MCF 10A (cell line): Measurements from ENCODE around the gene DRC1. TPM values are rescaled to one million over a fixed set of nuclear protein-coding genes. Genes with fewer than 3 reads are reported as not detected.

Source experiments
- BruUV-seq: library from RNA; stranded (reverse); fragments of 400-500 nt; replicated peaks from 2 replicates; lab custom pipeline; 2021; lab: Mats Ljungman, UMichigan
- CTCF ChIA-PET: fragments of 300-600 bp; sonication (Branson Sonifier 250); formaldehyde crosslinking; extraction: SDS; loops from one replicate; lab custom pipeline; 2021; ENCODE audit warnings: antibody characterized with exemption, inconsistent platforms; lab: Yijun Ruan, JAX
- POLR2A ChIA-PET: fragments of 300-600, 350-650 bp; sonication (Branson Sonifier 250); formaldehyde crosslinking; extraction: SDS; loops from one replicate; lab custom pipeline; 2020; ENCODE audit warnings: antibody characterized with exemption, inconsistent platforms; lab: Yijun Ruan, JAX
- DNase-seq: peaks from one replicate; pipeline ENCODE4 v3.0.0-alpha.2; 2018; ENCODE audit not compliant: unreplicated experiment
- H3K27ac Mint-ChIP-seq: one replicate; pipeline ENCODE4 v1.8.0; 2022; ENCODE audit warnings: mild to moderate bottlenecking, low read depth, mixed read lengths; ENCODE audit not compliant: unreplicated experiment
- H3K27me3 Mint-ChIP-seq: one replicate; pipeline ENCODE4 v1.8.0; 2022; ENCODE audit warnings: mixed read lengths; ENCODE audit not compliant: insufficient read depth, unreplicated experiment
- H3K36me3 Mint-ChIP-seq: one replicate; pipeline ENCODE4 v1.8.0; 2022; ENCODE audit warnings: mild to moderate bottlenecking, moderate library complexity, mixed read lengths; ENCODE audit not compliant: insufficient read depth, unreplicated experiment
- H3K4me1 Mint-ChIP-seq: one replicate; pipeline ENCODE4 v1.8.0; 2022; ENCODE audit warnings: mixed read lengths; ENCODE audit not compliant: insufficient read depth, unreplicated experiment
- H3K4me3 Mint-ChIP-seq: one replicate; pipeline ENCODE4 v1.8.0; 2022; ENCODE audit warnings: mild to moderate bottlenecking, moderate library complexity, mixed read lengths; ENCODE audit not compliant: unreplicated experiment
- H3K9me3 Mint-ChIP-seq: one replicate; pipeline ENCODE4 v1.8.0; 2022; ENCODE audit warnings: mixed read lengths; ENCODE audit not compliant: unreplicated experiment
- CTCF ChIP-seq: fragments of 200-600 bp; IDR thresholded peaks from one replicate; pipeline ENCODE4 v1.8.0; 2022; ENCODE audit warnings: antibody characterized with exemption, mild to moderate bottlenecking; ENCODE audit not compliant: unreplicated experiment
- intact Hi-C: fragments of 100-400 bp; cut with micrococcal nuclease; formaldehyde crosslinking; loops from 2 replicates; pipeline ENCODE4 v1.14.1; 2022
- total RNA-seq: library from RNA; stranded (reverse); gene quantifications from 2 replicates; pipeline ENCODE4 v1.2.3, GENCODE V29; 2022

DRC1 gene
- total RNA-seq, 1 experiment from 2014 or later = not detected

- intact Hi-C loops = loop anchor here (5.0 kb wide), 2 partner anchors 132 to 222 kb away; partner anchors contain the start of genes HADHA and HADHB
- H3K4me1 Mint-ChIP-seq = no peaks in the 10 kb centered on the region
- H3K27ac Mint-ChIP-seq = no peak overlapping the region
- no peaks in the 10 kb centered on the region for H3K27me3 Mint-ChIP-seq
- CTCF ChIA-PET = no interaction called here
- BruUV-seq = no TSS peak
- H3K9me3 Mint-ChIP-seq = no peaks in the 10 kb centered on the region
- no peak for TF ChIP-seq CTCF
- no peak overlapping the region for H3K4me3 Mint-ChIP-seq
- H3K36me3 Mint-ChIP-seq = no peaks in the 10 kb centered on the region
- POLR2A ChIA-PET = no interaction called here
- DNase-seq = no peak
Observed at GRCh38 chr2:26464390-26465265, 62.9 kb downstream of the DRC1 start.

DNA sequence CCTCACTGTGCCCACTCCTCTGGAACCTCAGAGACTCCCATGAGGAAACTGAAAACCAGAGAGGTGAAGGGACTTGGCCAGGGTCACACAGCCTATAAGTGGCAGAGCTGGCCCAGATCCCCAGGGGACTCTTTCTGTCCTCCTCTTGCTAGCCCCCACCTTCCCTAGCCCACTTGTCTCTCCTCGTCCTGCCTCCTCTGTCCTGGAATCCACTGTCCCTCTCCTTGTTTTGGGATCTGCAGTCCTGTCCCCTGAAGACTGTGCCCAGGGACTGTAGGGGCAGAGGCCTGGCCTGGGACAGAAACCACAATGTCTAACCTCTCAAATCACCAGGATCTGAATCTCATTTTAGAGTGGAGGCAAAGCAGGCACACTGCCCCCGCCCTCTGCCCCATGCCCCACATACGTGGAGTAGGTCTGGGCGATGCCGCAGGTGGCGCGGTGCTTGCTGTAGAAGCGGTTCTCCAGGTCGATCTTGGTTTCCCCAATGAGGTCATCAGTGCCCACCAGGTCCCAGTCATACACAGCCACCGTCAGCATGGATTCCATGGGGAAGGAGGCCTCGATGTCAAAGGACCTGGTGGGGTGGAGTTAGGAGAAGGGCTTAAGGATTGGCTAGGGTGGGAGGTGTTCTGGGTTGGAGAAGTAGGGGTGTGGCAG lies 63.7 kb downstream of the DRC1 start:
- BruUV-seq = no TSS peak
- POLR2A ChIA-PET = no interaction called here
- no peaks in the 10 kb centered on the region for H3K27me3 Mint-ChIP-seq
- no peak overlapping the region for H3K27ac Mint-ChIP-seq
- H3K4me3 Mint-ChIP-seq = no peak overlapping the region
- no peak for DNase-seq
- intact Hi-C loops = loop anchor here (5.0 kb wide), 2 partner anchors 133 to 223 kb away; partner anchors contain the start of genes HADHA and HADHB
- H3K36me3 Mint-ChIP-seq = no peaks in the 10 kb centered on the region
- H3K9me3 Mint-ChIP-seq = no peaks in the 10 kb centered on the region
- CTCF ChIA-PET = no interaction called here
- no peaks in the 10 kb centered on the region for H3K4me1 Mint-ChIP-seq
- TF ChIP-seq CTCF = no peak

DNA sequence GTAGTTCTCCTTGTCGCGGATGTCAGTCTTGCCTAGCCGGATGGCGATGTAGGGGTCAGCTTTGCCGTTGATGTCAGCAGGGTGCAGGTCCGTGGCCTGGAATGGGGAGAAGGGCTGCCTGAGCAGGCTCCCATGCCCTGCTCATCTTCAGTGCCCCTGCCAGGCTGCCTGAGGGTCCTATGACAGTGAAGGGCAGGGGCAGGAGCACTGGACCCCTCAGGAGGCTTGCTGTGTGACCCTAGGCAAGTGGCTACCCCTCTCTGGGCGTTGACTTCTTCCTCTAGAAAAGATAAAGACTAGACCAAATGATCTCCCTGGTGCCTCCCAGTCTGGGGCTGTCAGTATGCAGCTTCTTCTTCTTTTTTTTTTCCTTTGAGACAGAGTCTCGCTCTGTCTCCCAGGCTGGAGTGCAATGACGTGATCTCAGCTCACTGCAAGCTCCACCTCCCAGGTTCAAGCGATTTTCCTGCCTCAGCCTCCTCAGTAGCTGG lies 64.3 kb downstream of the DRC1 start:
- intact Hi-C loops = loop anchor here (5.0 kb wide), 2 partner anchors 134 to 224 kb away; partner anchors contain the start of genes HADHA and HADHB

More for the DNA sequence above, 64.3 kb downstream of the DRC1 start:
- no peaks in the 10 kb centered on the region for H3K36me3 Mint-ChIP-seq
- no peaks in the 10 kb centered on the region for H3K4me1 Mint-ChIP-seq
- H3K27ac Mint-ChIP-seq = no peak overlapping the region
- no TSS peak for BruUV-seq
- no peak overlapping the region for H3K4me3 Mint-ChIP-seq
- no peaks in the 10 kb centered on the region for H3K9me3 Mint-ChIP-seq
- no peaks in the 10 kb centered on the region for H3K27me3 Mint-ChIP-seq
- ChIA-PET CTCF (interaction anchor here (0.6 kb wide), 1 partner anchor 39 kb away, joined by 3 read pairs; no protein-coding TSS in a partner anchor), POLR2A (interaction anchor here (0.6 kb wide), 1 partner anchor 560 kb away, joined by 3 read pairs; no protein-coding TSS in a partner anchor)
- no peak for TF ChIP-seq CTCF
- no peak for DNase-seq
